HepG2 (cell line): Measurements from ENCODE around the gene TMEM86B. TPM values are rescaled to one million over a fixed set of nuclear protein-coding genes. Genes with fewer than 3 reads are reported as not detected.

Experiments used
- AKAP8 ChIP-seq: sonication (generic); formaldehyde crosslinking; IDR thresholded peaks from 2 replicates; pipeline ENCODE4 v1.5.1; 2020; ENCODE audit warnings: mild to moderate bottlenecking, missing genetic modification reagents
- ARNT2 ChIP-seq: sonication (generic); formaldehyde crosslinking; IDR thresholded peaks from 2 replicates; pipeline ENCODE4 v1.8.0; 2022; ENCODE audit warnings: mild to moderate bottlenecking, low read depth, missing genetic modification reagents, moderate library complexity
- ATF7 ChIP-seq, 2 experiments: fragments of 450-650 bp in 1 of 2; sonication (generic) in 1 of 2; formaldehyde crosslinking in 1 of 2; IDR thresholded peaks; 2 replicates each; pipeline versions ENCODE4 v1.4.0 to v1.6.1; 2016 to 2020; ENCODE audit warnings: antibody characterized with exemption in 1 of 2, mild to moderate bottlenecking in 1 of 2, missing genetic modification reagents in 1 of 2
- BCL3 ChIP-seq: sonication (generic); formaldehyde crosslinking; IDR thresholded peaks from 2 replicates; pipeline ENCODE4 v1.5.1; 2020; ENCODE audit warnings: mild to moderate bottlenecking, missing genetic modification reagents, moderate library complexity
- DPF2 ChIP-seq: sonication (generic); formaldehyde crosslinking; IDR thresholded peaks from 2 replicates; pipeline ENCODE4 v1.4.0; 2020; ENCODE audit warnings: mild to moderate bottlenecking, low read depth, missing genetic modification reagents, borderline replicate concordance
- FLYWCH1 ChIP-seq: sonication (generic); formaldehyde crosslinking; IDR thresholded peaks from 2 replicates; pipeline ENCODE4 v1.8.1; 2023; ENCODE audit warnings: mild to moderate bottlenecking, missing genetic modification reagents
- GATA4 ChIP-seq: sonication (generic); IDR thresholded peaks from 2 replicates; pipeline ENCODE4 v1.6.1; 2016; ENCODE audit warnings: antibody characterized with exemption, low read depth, borderline replicate concordance
- GLI4 ChIP-seq: sonication (generic); formaldehyde crosslinking; IDR thresholded peaks from 2 replicates; pipeline ENCODE4 v1.5.1; 2020; ENCODE audit warnings: missing genetic modification reagents, mild to moderate bottlenecking, moderate library complexity, borderline replicate concordance
- HIVEP1 ChIP-seq: sonication (generic); formaldehyde crosslinking; IDR thresholded peaks from 2 replicates; pipeline ENCODE4 v1.4.0; 2020; ENCODE audit warnings: mild to moderate bottlenecking, missing genetic modification reagents
- JUN ChIP-seq: sonication (generic); formaldehyde crosslinking; IDR thresholded peaks from 2 replicates; pipeline ENCODE4 v1.4.0; 2020; ENCODE audit warnings: mild to moderate bottlenecking, missing genetic modification reagents
- MATR3 ChIP-seq: sonication (generic); formaldehyde crosslinking; IDR thresholded peaks from 2 replicates; pipeline ENCODE4 v1.4.0; 2020; ENCODE audit warnings: missing genetic modification reagents
- MXD1 ChIP-seq: sonication (generic); formaldehyde crosslinking; IDR thresholded peaks from 2 replicates; pipeline ENCODE4 v1.4.0; 2020; ENCODE audit warnings: mild to moderate bottlenecking, missing genetic modification reagents
- MYNN ChIP-seq: sonication (generic); formaldehyde crosslinking; IDR thresholded peaks from 2 replicates; pipeline ENCODE4 v1.4.0; 2020; ENCODE audit warnings: mild to moderate bottlenecking, low read depth, missing genetic modification reagents
- NFKBIZ ChIP-seq: IDR thresholded peaks from 2 replicates; pipeline ENCODE4 v1.6.1; 2018; ENCODE audit warnings: missing genetic modification reagents, missing compliant biosample characterization
- NPAS2 ChIP-seq: sonication (generic); formaldehyde crosslinking; IDR thresholded peaks from 2 replicates; pipeline ENCODE4 v1.8.0; 2022; ENCODE audit warnings: mild to moderate bottlenecking, missing genetic modification reagents, borderline replicate concordance
- NR0B2 ChIP-seq: sonication (generic); formaldehyde crosslinking; IDR thresholded peaks from 2 replicates; pipeline ENCODE4 v1.4.0; 2020; ENCODE audit warnings: mild to moderate bottlenecking, missing genetic modification reagents
- NR1H2 ChIP-seq: sonication (generic); formaldehyde crosslinking; IDR thresholded peaks from 2 replicates; pipeline ENCODE4 v1.8.1; 2022; ENCODE audit warnings: low read depth, missing genetic modification reagents, borderline replicate concordance
- PCBP1 ChIP-seq: fragments of 200-400 bp; formaldehyde crosslinking; IDR thresholded peaks from 2 replicates; pipeline ENCODE4 v1.6.1; 2017; ENCODE audit warnings: mild to moderate bottlenecking, low read depth, low read length, borderline replicate concordance
- PCBP2 ChIP-seq: fragments of 200-400 bp; formaldehyde crosslinking; optimal IDR thresholded peaks from 2 replicates; pipeline ENCODE3; 2018; ENCODE audit warnings: low read length, low read depth; ENCODE audit not compliant: poor library complexity, severe bottlenecking
- TBX2 ChIP-seq: sonication (generic); formaldehyde crosslinking; IDR thresholded peaks from 2 replicates; pipeline ENCODE4 v1.5.0; 2020; ENCODE audit warnings: missing genetic modification reagents, mild to moderate bottlenecking, borderline replicate concordance
- ZNF180 ChIP-seq: sonication (generic); formaldehyde crosslinking; IDR thresholded peaks from 2 replicates; pipeline ENCODE4 v1.4.0; 2020; ENCODE audit warnings: low read depth, missing genetic modification reagents, borderline replicate concordance
- ZNF296 ChIP-seq: sonication (generic); formaldehyde crosslinking; conservative IDR thresholded peaks from 2 replicates; pipeline ENCODE4 v1.5.0; 2020; ENCODE audit warnings: mild to moderate bottlenecking, missing genetic modification reagents
- ZNF441 ChIP-seq: sonication (generic); formaldehyde crosslinking; IDR thresholded peaks from 2 replicates; pipeline ENCODE4 v1.7.0; 2021; ENCODE audit warnings: missing genetic modification reagents, borderline replicate concordance
- ZNF556 ChIP-seq: sonication (generic); formaldehyde crosslinking; IDR thresholded peaks from 2 replicates; pipeline ENCODE4 v1.4.0; 2020; ENCODE audit warnings: mild to moderate bottlenecking, missing genetic modification reagents, borderline replicate concordance
- ZNF775 ChIP-seq: sonication (generic); formaldehyde crosslinking; IDR thresholded peaks from 2 replicates; pipeline ENCODE4 v1.4.0; 2020; ENCODE audit warnings: missing genetic modification reagents, mild to moderate bottlenecking, moderate library complexity, borderline replicate concordance
- ZSCAN9 ChIP-seq: IDR thresholded peaks from 2 replicates; pipeline ENCODE4 v1.6.1; 2016; ENCODE audit warnings: borderline replicate concordance
- polyA plus RNA-seq, 8 experiments: library from polyadenylated mRNA; depleted of rRNA in 3 of 8; stranded (reverse) in 7 of 8; unstranded in 1 of 8; fragments of >200 nt; fragmentation: Illumina TruSeq in 4 of 8; extraction: Trizol in 4 of 8; gene quantifications; 2 replicates each; pipeline versions ENCODE4 v1.2.1 to v1.2.3, GENCODE V29; 2011 to 2016; ENCODE audit warnings: low read depth in 4 of 8, missing spikeins in 1 of 8, mixed read lengths in 1 of 8; ENCODE audit not compliant: insufficient read depth in 1 of 8
- total RNA-seq, 5 experiments: library from RNA; depleted of rRNA; stranded (reverse); fragments of >200 nt; fragmentation: Illumina TruSeq; extraction: Trizol; gene quantifications; 2 replicates each; pipeline ENCODE4 v1.2.3, GENCODE V29; 2016; ENCODE audit warnings: low read depth in 1 of 5
- TF ChIP-seq, protein P1 (sequence below): sonication (generic); formaldehyde crosslinking; IDR thresholded peaks from 2 replicates; pipeline ENCODE4 v1.8.0; 2022; ENCODE audit warnings: missing genetic modification reagents, mild to moderate bottlenecking, inconsistent platforms, borderline replicate concordance

Gene TMEM86B
- total and polyA plus RNA-seq, 2 of the 13 experiments (the other 11 are each of a cell fraction or from before 2014, with no cell fraction given) = 7.7 to 9.6 TPM

DNA sequence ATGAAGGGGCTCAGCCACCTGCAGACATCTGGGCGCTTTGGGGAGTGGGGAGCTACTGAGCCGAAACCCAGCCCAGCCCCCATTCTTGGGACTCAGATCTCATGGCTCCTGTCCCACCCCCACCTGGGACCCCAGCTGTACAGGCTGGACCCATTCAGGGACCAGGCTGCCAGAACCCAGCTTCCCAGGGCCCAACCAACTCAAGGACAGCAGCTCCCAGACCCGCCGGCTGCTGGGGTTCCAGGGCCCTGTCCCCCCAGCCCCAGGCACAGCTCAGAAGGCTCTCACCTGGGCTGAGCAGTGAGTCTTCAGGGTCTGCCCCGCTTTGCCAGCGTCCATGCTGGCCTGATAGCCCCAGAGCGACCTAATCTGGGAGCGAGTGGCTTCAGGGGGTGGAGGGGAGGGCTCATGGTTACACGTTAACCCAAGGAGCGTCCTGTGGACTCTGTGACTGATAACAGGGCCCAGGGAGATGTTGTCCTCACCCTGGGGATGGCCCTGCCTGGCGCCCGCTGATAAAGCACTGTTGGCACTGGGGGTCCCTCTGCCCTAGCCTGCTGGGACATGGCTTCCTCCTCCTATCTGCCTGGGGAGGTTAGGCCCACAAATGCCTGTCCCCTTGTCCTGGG is at the start of gene TMEM86B (continued):
- TF ChIP-seq, protein P1, sequence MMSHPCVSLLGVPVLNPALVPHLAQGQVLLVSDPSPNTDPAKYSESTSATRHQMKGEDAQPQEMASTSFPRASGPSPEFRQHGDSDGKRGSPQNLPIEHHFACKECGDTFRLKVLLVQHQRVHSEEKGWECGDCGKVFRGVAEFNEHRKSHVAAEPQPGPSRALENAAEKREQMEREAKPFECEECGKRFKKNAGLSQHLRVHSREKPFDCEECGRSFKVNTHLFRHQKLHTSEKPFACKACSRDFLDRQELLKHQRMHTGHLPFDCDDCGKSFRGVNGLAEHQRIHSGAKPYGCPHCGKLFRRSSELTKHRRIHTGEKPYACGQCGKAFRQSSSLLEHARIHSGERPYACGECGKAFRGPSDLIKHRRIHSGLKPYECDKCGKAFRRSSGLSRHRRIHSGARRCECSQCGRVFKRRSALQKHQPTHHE (CRISPR knock-in tag) = peak; percentile 65; the same call in 1 of the 2 replicates
- no peak for TF ChIP-seq PCBP1
- no peak for TF ChIP-seq ZNF296 (CRISPR knock-in tag)
- peak; percentile 92 for TF ChIP-seq AKAP8
- TF ChIP-seq MYNN (CRISPR knock-in tag) = no peak
- TF ChIP-seq NFKBIZ (CRISPR knock-in tag) = no peak
- TF ChIP-seq MATR3 = no peak
- peak; percentile 78 for TF ChIP-seq TBX2 (CRISPR knock-in tag)
- no peak for TF ChIP-seq GLI4
- no peak for TF ChIP-seq ZNF556 (CRISPR knock-in tag)
- TF ChIP-seq DPF2 = no peak; the same call in 1 of the 2 replicates
- peak; percentile 70; the same call in 1 of the 2 replicates for TF ChIP-seq GATA4
- no peak for TF ChIP-seq ZNF775 (CRISPR knock-in tag)
- TF ChIP-seq NR0B2 (CRISPR knock-in tag) = peak; percentile 27; the same call in 1 of the 2 replicates
- TF ChIP-seq PCBP2 = no peak
- no peak for TF ChIP-seq ATF7 (IDR thresholded peaks at IDR 0.05)
- TF ChIP-seq ATF7 (CRISPR knock-in tag; IDR thresholded peaks at IDR 0.05) = 0 out of 2 replicates have a peak, but pooled peaks have one; percentile 23
- TF ChIP-seq NPAS2 (CRISPR knock-in tag) = no peak
- TF ChIP-seq NR1H2 (CRISPR knock-in tag) = no peak
- TF ChIP-seq ARNT2 (CRISPR knock-in tag) = no peak
- no peak for TF ChIP-seq FLYWCH1 (CRISPR knock-in tag)
- TF ChIP-seq ZNF441 = no peak
- TF ChIP-seq MXD1 (CRISPR knock-in tag) = 0 out of 2 replicates have a peak, but pooled peaks have one; percentile 11
- TF ChIP-seq HIVEP1 (CRISPR knock-in tag) = peak; percentile 77
- no peak for TF ChIP-seq BCL3 (CRISPR knock-in tag)
- no peak for TF ChIP-seq ZNF180 (CRISPR knock-in tag)
- TF ChIP-seq JUN = no peak
- TF ChIP-seq ZSCAN9 (CRISPR knock-in tag) = no peak; the same call in 1 of the 2 replicates
